Measurements from ENCODE around the gene TSPAN6.

TSPAN6 gene

DNA sequence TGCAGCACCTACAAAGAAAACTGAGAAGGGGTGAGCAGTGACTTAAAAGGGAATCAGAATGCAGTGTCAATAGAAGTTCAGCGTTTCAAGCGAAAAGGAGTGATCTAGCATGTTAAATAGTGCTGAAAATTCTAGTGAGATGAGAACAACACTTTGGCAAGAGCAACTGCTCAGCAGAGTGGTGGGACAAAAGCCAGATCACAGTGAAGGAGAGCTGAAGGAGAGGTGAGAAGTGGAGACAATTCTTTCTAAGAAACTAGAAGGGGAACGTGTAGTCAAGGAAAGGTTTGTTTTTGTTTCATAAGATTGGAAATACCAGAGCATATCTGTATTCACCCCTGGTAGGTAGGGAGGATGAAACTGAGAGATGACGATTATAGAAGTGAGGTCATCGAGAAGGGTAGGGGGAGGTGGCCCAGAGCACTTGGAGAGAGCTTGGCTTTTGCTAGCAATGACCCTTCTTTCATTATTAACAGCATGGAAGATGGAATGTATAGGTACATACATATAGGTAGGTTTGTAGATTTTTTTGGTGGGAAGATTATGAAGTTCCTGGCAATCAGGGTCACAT, 41.1 kb upstream of the TSPAN6 start (continued):
- TF ChIP-seq ARNTL (CRISPR knock-in tag; IDR thresholded peaks at IDR 0.05; ENCODE audit: borderline replicate concordance, low read depth) (no peak), OSR1 (CRISPR knock-in tag; IDR thresholded peaks at IDR 0.05) (no peak)

DNA sequence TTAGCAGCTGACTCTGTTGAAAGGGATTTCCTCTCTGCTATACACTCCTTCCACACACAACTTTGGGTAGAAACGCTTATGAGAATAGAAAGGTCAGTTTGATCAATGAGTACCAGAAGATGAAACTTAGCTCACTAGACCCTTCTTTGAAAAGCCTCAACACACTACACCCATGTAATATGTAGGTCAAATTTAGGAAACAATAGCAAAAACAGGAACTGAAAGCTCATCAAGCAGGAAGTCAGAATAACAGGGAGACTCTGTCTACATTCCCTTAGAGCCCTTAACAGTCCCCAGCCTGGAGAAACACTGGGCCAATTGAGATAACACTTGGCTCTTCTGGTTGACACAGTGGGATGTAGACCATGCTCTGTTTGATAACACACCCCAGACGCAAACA, 38.1 kb upstream of the TSPAN6 start:
- TF ChIP-seq, protein P1, sequence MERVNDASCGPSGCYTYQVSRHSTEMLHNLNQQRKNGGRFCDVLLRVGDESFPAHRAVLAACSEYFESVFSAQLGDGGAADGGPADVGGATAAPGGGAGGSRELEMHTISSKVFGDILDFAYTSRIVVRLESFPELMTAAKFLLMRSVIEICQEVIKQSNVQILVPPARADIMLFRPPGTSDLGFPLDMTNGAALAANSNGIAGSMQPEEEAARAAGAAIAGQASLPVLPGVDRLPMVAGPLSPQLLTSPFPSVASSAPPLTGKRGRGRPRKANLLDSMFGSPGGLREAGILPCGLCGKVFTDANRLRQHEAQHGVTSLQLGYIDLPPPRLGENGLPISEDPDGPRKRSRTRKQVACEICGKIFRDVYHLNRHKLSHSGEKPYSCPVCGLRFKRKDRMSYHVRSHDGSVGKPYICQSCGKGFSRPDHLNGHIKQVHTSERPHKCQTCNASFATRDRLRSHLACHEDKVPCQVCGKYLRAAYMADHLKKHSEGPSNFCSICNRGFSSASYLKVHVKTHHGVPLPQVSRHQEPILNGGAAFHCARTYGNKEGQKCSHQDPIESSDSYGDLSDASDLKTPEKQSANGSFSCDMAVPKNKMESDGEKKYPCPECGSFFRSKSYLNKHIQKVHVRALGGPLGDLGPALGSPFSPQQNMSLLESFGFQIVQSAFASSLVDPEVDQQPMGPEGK (CRISPR knock-in tag; IDR thresholded peaks at IDR 0.05; ENCODE audit: borderline replicate concordance) = no peak
- TF ChIP-seq TOX (CRISPR knock-in tag; IDR thresholded peaks at IDR 0.05; ENCODE audit: borderline replicate concordance) = no peak
- no peak for TF ChIP-seq ZFP3 (CRISPR knock-in tag; IDR thresholded peaks at IDR 0.05)
- no peak for TF ChIP-seq PPARA (CRISPR knock-in tag; IDR thresholded peaks at IDR 0.05; ENCODE audit: borderline replicate concordance)
- TF ChIP-seq TCF4 (CRISPR knock-in tag; IDR thresholded peaks at IDR 0.05; ENCODE audit: borderline replicate concordance) = no peak
- TF ChIP-seq SNAI2 (CRISPR knock-in tag; IDR thresholded peaks at IDR 0.05) = no peak
- TF ChIP-seq, protein P2, sequence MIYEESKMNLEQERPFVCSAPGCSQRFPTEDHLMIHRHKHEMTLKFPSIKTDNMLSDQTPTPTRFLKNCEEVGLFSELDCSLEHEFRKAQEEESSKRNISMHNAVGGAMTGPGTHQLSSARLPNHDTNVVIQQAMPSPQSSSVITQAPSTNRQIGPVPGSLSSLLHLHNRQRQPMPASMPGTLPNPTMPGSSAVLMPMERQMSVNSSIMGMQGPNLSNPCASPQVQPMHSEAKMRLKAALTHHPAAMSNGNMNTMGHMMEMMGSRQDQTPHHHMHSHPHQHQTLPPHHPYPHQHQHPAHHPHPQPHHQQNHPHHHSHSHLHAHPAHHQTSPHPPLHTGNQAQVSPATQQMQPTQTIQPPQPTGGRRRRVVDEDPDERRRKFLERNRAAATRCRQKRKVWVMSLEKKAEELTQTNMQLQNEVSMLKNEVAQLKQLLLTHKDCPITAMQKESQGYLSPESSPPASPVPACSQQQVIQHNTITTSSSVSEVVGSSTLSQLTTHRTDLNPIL (CRISPR knock-in tag; IDR thresholded peaks at IDR 0.05; ENCODE audit: low read depth) = no peak
- no peak for ATAC-seq

DNA sequence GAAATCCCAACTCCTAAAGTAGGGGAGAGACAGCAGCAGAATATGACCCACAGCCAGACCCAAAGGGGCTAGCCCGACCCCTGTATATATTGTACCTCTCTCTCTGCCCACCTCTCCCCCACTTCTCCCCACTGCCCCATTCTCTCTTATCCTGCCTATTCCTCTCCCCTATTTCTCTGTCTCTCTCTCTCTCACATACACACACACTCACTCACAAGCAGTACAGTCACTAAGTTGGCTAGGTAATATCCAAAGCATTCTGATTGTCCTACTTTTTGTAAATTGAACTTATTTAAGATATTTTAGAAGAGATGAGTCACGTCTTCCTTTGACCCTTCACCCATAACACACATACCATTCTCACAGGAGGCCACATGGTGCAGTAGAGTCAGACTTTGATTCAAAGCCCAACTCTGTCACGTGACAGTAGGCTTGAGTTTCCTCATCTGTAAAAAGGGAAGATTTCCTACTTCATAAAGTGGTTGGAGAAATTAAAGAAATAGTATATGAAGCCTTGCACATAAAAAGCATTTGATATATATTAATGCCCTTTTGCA, 36.9 kb upstream of the TSPAN6 start:
- no peak for ATAC-seq
- TF ChIP-seq TOX (CRISPR knock-in tag; IDR thresholded peaks at IDR 0.05; ENCODE audit: borderline replicate concordance) (no peak), ZC3H10 (CRISPR knock-in tag; IDR thresholded peaks at IDR 0.05) (no peak), TCF4 (CRISPR knock-in tag; IDR thresholded peaks at IDR 0.05; ENCODE audit: borderline replicate concordance) (no peak), CSDC2 (CRISPR knock-in tag; IDR thresholded peaks at IDR 0.05) (no peak), SNAI2 (CRISPR knock-in tag; IDR thresholded peaks at IDR 0.05) (no peak), TSHZ2 (CRISPR knock-in tag; IDR thresholded peaks at IDR 0.05) (no peak), GLIS3 (CRISPR knock-in tag; IDR thresholded peaks at IDR 0.05) (no peak), ZNF70 (CRISPR knock-in tag; IDR thresholded peaks at IDR 0.05) (no peak), ARNTL (CRISPR knock-in tag; IDR thresholded peaks at IDR 0.05; ENCODE audit: borderline replicate concordance, low read depth) (no peak), ZFP30 (CRISPR knock-in tag; IDR thresholded peaks at IDR 0.05) (no peak), PPARA (CRISPR knock-in tag; IDR thresholded peaks at IDR 0.05; ENCODE audit: borderline replicate concordance) (no peak), ISL1 (CRISPR knock-in tag; IDR thresholded peaks at IDR 0.05) (no peak), RARB (CRISPR knock-in tag; IDR thresholded peaks at IDR 0.05) (no peak), BACH2 (CRISPR knock-in tag; IDR thresholded peaks at IDR 0.05; ENCODE audit: borderline replicate concordance) (no peak), ZNF8 (CRISPR knock-in tag; IDR thresholded peaks at IDR 0.05) (no peak), ESRRG (CRISPR knock-in tag; IDR thresholded peaks at IDR 0.05) (no peak)
- TF ChIP-seq, protein P2 (CRISPR knock-in tag; IDR thresholded peaks at IDR 0.05; ENCODE audit: low read depth) = no peak

DNA sequence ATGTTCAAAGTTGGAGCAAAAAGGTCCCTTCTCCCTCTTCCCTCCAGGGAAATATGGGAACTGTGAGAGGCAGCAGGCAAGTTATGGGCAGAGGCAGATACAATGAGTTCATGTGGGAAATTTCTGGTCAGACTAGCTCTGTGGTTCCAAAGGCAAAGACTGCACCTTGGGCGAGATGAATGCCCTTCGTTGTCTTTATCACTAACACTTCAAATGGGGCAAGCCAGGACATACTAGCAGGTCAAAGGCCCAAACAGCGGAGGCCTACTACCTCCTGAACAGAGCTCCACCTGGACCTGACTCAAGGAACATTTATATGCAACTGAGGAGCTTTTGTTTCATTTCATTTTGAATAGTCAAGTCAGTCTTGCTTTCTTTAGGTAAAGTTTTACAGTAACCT, 36.4 kb upstream of the TSPAN6 start:
- TF ChIP-seq OSR1 (CRISPR knock-in tag; IDR thresholded peaks at IDR 0.05) (no peak), ZFP3 (CRISPR knock-in tag; IDR thresholded peaks at IDR 0.05) (no peak), GLIS3 (CRISPR knock-in tag; IDR thresholded peaks at IDR 0.05) (no peak), CSDC2 (CRISPR knock-in tag; IDR thresholded peaks at IDR 0.05) (no peak)
- TF ChIP-seq, protein P2 (CRISPR knock-in tag; IDR thresholded peaks at IDR 0.05; ENCODE audit: low read depth) = no peak
- ATAC-seq = no peak

Data from SK-N-SH treated with all-trans-retinoic acid at 6 μM for 48 hours (cell line).